BJ (cell line): ENCODE measurements around the gene CARD14. TPM values are rescaled to one million over a fixed set of nuclear protein-coding genes. Genes with fewer than 3 reads are reported as not detected.
"Not testable (repeated sequence)": the region's sequence is repeated elsewhere in the genome, so short reads cannot be mapped to it uniquely, and the experiment has no call there.

Source experiments
- CTCF ChIA-PET: fragments of 350-600 bp; formaldehyde crosslinking; extraction: SDS; loops from one replicate; lab custom pipeline; 2021; ENCODE audit warnings: antibody characterized with exemption, inconsistent platforms; lab: Yijun Ruan, JAX
- POLR2A ChIA-PET: fragments of 300-600 bp; sonication (Branson Sonifier 250); formaldehyde crosslinking; extraction: SDS; loops from one replicate; lab custom pipeline; 2021; ENCODE audit warnings: antibody characterized with exemption; lab: Charles Lee
- DNase-seq: peaks from one replicate; pipeline ENCODE4 v3.0.0-alpha.2; 2011; ENCODE audit warnings: low read depth
- H3K27me3 ChIP-seq: 2 replicates; pipeline ENCODE4 v1.6.0; 2011; ENCODE audit warnings: low read length; ENCODE audit not compliant: control insufficient read depth, insufficient read depth
- H3K36me3 ChIP-seq: 2 replicates; pipeline ENCODE4 v1.5.1; 2011; ENCODE audit warnings: low read length; ENCODE audit not compliant: control insufficient read depth, insufficient read depth
- H3K4me3 ChIP-seq: 2 replicates; pipeline ENCODE4 v1.5.1; 2011; ENCODE audit warnings: low read depth, mild to moderate bottlenecking, control low read depth, low read length
- polyA plus RNA-seq: library from polyadenylated mRNA; depleted of rRNA; stranded (reverse); fragments of >200 nt; gene quantifications from 2 replicates; pipeline ENCODE4 v1.2.3, GENCODE V29; 2011; rRNA removed
- small RNA-seq: library from RNA; depleted of rRNA; stranded (forward); fragments of <200 nt; gene quantifications from one replicate; pipeline ENCODE3, GENCODE V24; 2012; ENCODE audit warnings: low replicate concordance, low read depth; ENCODE audit not compliant: insufficient read length
- TF ChIP-seq, protein P1 (sequence below): IDR thresholded peaks from 2 replicates; pipeline ENCODE4 v1.5.1; 2011; ENCODE audit warnings: low read depth, mild to moderate bottlenecking, control low read depth, inconsistent platforms, low read length, moderate library complexity; ENCODE audit not compliant: insufficient read depth

Gene CARD14
- polyA plus RNA-seq, 1 experiment: not detected

GRCh38 chr17:80253631-80254395 is 84.0 kb downstream of the CARD14 start:
- no peaks in the 10 kb centered on the region for H3K27me3 ChIP-seq
- no peak overlapping the region for H3K4me3 ChIP-seq
- ChIA-PET CTCF (interaction anchor here (1.1 kb wide), 1 partner anchor 57 kb away, joined by 5 read pairs; no protein-coding TSS in a partner anchor), POLR2A (no interaction called here)
- TF ChIP-seq, protein P1, sequence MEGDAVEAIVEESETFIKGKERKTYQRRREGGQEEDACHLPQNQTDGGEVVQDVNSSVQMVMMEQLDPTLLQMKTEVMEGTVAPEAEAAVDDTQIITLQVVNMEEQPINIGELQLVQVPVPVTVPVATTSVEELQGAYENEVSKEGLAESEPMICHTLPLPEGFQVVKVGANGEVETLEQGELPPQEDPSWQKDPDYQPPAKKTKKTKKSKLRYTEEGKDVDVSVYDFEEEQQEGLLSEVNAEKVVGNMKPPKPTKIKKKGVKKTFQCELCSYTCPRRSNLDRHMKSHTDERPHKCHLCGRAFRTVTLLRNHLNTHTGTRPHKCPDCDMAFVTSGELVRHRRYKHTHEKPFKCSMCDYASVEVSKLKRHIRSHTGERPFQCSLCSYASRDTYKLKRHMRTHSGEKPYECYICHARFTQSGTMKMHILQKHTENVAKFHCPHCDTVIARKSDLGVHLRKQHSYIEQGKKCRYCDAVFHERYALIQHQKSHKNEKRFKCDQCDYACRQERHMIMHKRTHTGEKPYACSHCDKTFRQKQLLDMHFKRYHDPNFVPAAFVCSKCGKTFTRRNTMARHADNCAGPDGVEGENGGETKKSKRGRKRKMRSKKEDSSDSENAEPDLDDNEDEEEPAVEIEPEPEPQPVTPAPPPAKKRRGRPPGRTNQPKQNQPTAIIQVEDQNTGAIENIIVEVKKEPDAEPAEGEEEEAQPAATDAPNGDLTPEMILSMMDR: no peak
- no peak for DNase-seq
- H3K36me3 ChIP-seq: peaks cover 11% of the 10 kb centered on the region

DNA sequence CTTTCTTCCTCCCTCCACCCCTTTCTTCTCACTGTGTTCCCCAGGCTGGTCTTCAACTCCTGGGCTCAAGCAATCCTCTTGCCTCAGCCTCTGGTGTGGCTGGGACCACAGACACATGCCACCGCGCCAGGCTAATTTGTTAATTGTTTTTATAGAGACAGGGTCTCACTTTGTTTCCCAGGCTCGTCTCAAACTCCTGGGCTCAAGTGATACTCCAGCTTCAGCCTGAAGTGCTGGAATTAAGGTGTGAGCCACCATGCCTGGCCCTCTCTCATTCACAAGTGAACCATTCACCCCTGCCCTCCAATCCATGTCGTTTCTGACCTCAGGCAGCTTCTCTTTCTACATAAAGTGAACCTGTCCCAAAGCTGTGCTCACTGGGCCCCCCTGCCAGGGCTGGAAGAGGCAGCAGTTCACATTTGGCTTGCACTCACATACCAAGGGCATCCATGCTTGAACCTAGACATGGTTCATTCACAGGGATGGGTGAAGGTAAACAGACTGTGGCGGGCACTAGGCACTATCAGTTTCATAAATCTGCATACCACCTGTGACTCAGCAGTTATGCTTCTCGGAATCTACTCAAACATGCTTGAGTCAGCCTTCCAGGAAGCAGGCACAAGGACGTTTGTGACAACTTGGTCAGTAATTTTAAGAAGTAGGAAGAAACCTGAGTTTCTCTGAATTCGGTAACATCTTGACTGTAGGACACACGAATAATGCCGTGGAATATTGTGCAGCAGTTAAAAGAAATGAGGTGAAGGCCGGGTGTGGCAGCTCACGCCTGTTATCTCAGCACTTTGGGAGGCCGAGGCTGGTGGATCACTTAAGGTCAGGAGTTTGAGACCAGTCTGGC is 84.8 kb downstream of the CARD14 start:
- Histone ChIP-seq H3K4me3 (no peak overlapping the region), H3K36me3 (peaks cover 9% of the 10 kb centered on the region), H3K27me3 (no peaks in the 10 kb centered on the region)
- POLR2A ChIA-PET: no interaction called here
- peak; percentile 65 for DNase-seq
- TF ChIP-seq, protein P1: no peak
- CTCF ChIA-PET: interaction anchor here (1.1 kb wide), 1 partner anchor 59 kb away, joined by 3 read pairs; no protein-coding TSS in a partner anchor

- H3K27me3 ChIP-seq: no peaks in the 10 kb centered on the region
- CTCF ChIA-PET: interaction anchor here (1.1 kb wide), 1 partner anchor 60 kb away, joined by 3 read pairs; no protein-coding TSS in a partner anchor
- POLR2A ChIA-PET: no interaction called here
- TF ChIP-seq, protein P1: no peak
- H3K36me3 ChIP-seq: peaks cover 6% of the 10 kb centered on the region
- H3K4me3 ChIP-seq: no peak overlapping the region
- no peak for DNase-seq
These were observed 86.2 kb downstream of the CARD14 start for GRCh38 chr17:80256034-80256350.

GRCh38 chr17:80257716-80258213 is 87.9 kb downstream of the CARD14 start:
- DNase-seq: no peak
- ChIA-PET CTCF (no interaction called here), POLR2A (no interaction called here)
- TF ChIP-seq, protein P1: no peak
- H3K36me3 ChIP-seq: peaks cover 3% of the 10 kb centered on the region
- no peak overlapping the region for H3K4me3 ChIP-seq
- H3K27me3 ChIP-seq: no peaks in the 10 kb centered on the region

DNA sequence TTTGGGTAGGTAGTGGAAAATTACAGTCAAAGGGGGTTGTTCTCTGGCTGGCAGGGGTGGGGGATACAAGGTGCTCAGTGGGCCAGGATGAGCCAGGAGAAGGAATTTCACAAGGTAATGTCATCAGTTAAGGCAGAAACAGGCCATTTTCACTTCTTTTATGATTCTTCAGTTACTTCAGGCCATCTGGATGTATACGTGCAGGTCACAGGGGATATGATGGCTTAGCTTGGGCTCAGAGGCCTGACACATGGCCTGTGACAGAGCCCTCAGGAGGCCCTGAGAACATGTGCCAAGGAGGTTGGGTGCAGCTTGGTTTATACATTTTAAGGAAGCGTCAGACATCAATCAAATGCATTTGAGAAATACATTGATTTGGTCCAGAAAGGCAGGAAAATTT is 88.5 kb downstream of the CARD14 start:
- H3K36me3 ChIP-seq, DNase-seq, POLR2A ChIA-PET, H3K27me3 ChIP-seq, H3K4me3 ChIP-seq, CTCF ChIA-PET: not testable (repeated sequence)

Small RNA genes lying within 50 kb of the gene (small RNA-seq; reads per million reads assigned to genes)
- not detected for gene AC087741.2

Other genes starting within 250 kb of the CARD14 start
- 8.4 and 9.0 TPM in 2 replicates for gene TBC1D16, start 134.2 kb upstream of the CARD14 start, polyA plus RNA-seq
- 2.3 and 3.1 TPM in 2 replicates for gene CCDC40, start 133.4 kb upstream of the CARD14 start, polyA plus RNA-seq
- gene GAA, start 68.4 kb upstream of the CARD14 start, polyA plus RNA-seq: 3.3 and 5.7 TPM in 2 replicates
- gene EIF4A3, start 22.9 kb upstream of the CARD14 start, polyA plus RNA-seq: 89.0 and 89.4 TPM in 2 replicates
- gene SGSH, start 50.3 kb downstream of the CARD14 start, polyA plus RNA-seq: 26.3 and 44.4 TPM in 2 replicates
- 10.6 and 17.1 TPM in 2 replicates for gene SLC26A11, start 50.4 kb downstream of the CARD14 start, polyA plus RNA-seq
- gene RNF213, start 90.8 kb downstream of the CARD14 start, polyA plus RNA-seq: 38.2 and 53.1 TPM in 2 replicates
- 19.5 and 29.8 TPM in 2 replicates for gene ENDOV, start 245.1 kb downstream of the CARD14 start, polyA plus RNA-seq